Measurements from ENCODE around the gene ABCA2. TPM values are rescaled to one million over a fixed set of nuclear protein-coding genes. Genes with fewer than 3 reads are reported as not detected.

ABCA2 gene
- total RNA-seq, 1 experiment from 2014 or later, result 22.4 TPM

GRCh38 chr9:136975644-136976043 is 52.4 kb downstream of the ABCA2 start:
- H3K4me1 Mint-ChIP-seq, result peaks cover 2 to 14% of the 10 kb centered on the region in 2 experiments
- Histone ChIP-seq H4K20me1 (ENCODE audit: control insufficient read depth, insufficient read depth, insufficient read length) (no peaks in the 10 kb centered on the region), H3K4ac (ENCODE audit: low read depth, low read length) (no peak overlapping the region), H3K56ac (ENCODE audit: insufficient read length, low read depth, low read length) (no peak overlapping the region), H3K9ac (ENCODE audit: extremely low read depth, insufficient read length, low read length) (no peak overlapping the region), H3K27me3 (ENCODE audit: insufficient read depth, low read length) (no peaks in the 10 kb centered on the region), H2BK120ac (ENCODE audit: low read depth, low read length, poor library complexity, severe bottlenecking) (no peak overlapping the region), H3K23ac (ENCODE audit: insufficient read length, low read depth, low read length) (no peak overlapping the region), H2AK5ac (ENCODE audit: insufficient read length, low read length) (no peak overlapping the region), H4K8ac (replicated peaks; ENCODE audit: insufficient read length, low read depth, low read length) (no peak overlapping the region), H3T11ph (ENCODE audit: low read length) (no peak overlapping the region), H3K18ac (ENCODE audit: insufficient read length, low read depth, low read length) (no peak overlapping the region), H3K79me1 (ENCODE audit: insufficient read depth, low read depth, low read length, poor library complexity, severe bottlenecking) (no peaks in the 10 kb centered on the region), H3K27ac (ENCODE audit: insufficient read length, low read depth, low read length) (no peak overlapping the region), H4K5ac (ENCODE audit: insufficient read length, low read depth, low read length) (no peak overlapping the region), H2BK12ac (ENCODE audit: insufficient read length, low read depth, low read length) (no peak overlapping the region), H3K4me2 (ENCODE audit: insufficient read depth, insufficient read length, low read length) (no peak overlapping the region), H2AFZ (ENCODE audit: low read length) (no peak overlapping the region), H3K23me2 (ENCODE audit: insufficient read length, low read depth, low read length, poor library complexity, severe bottlenecking) (peaks cover 9% of the 10 kb centered on the region), H3K14ac (ENCODE audit: insufficient read depth, low read length) (no peak overlapping the region), H4K91ac (ENCODE audit: insufficient read length, low read depth, low read length) (no peak overlapping the region), H2BK20ac (ENCODE audit: low read depth, low read length, poor library complexity, severe bottlenecking) (no peak overlapping the region), H2BK15ac (ENCODE audit: low read depth, low read length) (no peak overlapping the region), H2BK5ac (ENCODE audit: insufficient read length, low read length) (no peak overlapping the region), H3K9me3 (ENCODE audit: control insufficient read depth, low read depth, low read length) (no peaks in the 10 kb centered on the region), H3K79me2 (ENCODE audit: insufficient read depth, low read length) (no peaks in the 10 kb centered on the region), H3K4me1 (ENCODE audit: insufficient read depth, low read length) (no peaks in the 10 kb centered on the region; the same call in 1 of the 2 replicates)
- no CpG with 5 or more reads among the region's 14 CpGs for WGBS (ENCODE audit: extremely low coverage, insufficient read length, low lambda C conversion rate)
- H3K4me3 Mint-ChIP-seq, result peak overlapping the region in 1 of 2 experiments; percentile 23; a peak in 1 of 5 replicates
- no peaks in the 10 kb centered on the region for H3K9me3 Mint-ChIP-seq
- DNase-seq, result peak; percentile 83
- TF ChIP-seq, protein P1, sequence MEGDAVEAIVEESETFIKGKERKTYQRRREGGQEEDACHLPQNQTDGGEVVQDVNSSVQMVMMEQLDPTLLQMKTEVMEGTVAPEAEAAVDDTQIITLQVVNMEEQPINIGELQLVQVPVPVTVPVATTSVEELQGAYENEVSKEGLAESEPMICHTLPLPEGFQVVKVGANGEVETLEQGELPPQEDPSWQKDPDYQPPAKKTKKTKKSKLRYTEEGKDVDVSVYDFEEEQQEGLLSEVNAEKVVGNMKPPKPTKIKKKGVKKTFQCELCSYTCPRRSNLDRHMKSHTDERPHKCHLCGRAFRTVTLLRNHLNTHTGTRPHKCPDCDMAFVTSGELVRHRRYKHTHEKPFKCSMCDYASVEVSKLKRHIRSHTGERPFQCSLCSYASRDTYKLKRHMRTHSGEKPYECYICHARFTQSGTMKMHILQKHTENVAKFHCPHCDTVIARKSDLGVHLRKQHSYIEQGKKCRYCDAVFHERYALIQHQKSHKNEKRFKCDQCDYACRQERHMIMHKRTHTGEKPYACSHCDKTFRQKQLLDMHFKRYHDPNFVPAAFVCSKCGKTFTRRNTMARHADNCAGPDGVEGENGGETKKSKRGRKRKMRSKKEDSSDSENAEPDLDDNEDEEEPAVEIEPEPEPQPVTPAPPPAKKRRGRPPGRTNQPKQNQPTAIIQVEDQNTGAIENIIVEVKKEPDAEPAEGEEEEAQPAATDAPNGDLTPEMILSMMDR (conservative IDR thresholded peaks at IDR 0.05), result peak; percentile 70
- 0 out of 7 replicates have a peak, but pooled peaks cover 0 to 1% (median 0%) of the 10 kb centered on the region in 3 experiments for H3K36me3 Mint-ChIP-seq (ENCODE audit: insufficient read depth in 1 of 3, low read depth in 3 of 3)
- H3K27ac Mint-ChIP-seq, result no peak overlapping the region
- H3K27me3 Mint-ChIP-seq (ENCODE audit: low read depth), result peaks cover 7% of the 10 kb centered on the region

All from H9 (cell line).